DMS114 treated with DMSO at 0.1 percent for 48 hours (cell line): Measurements from ENCODE around the gene GATB.

ENCODE experiments used
- DNase-seq: peaks from one replicate; lab custom pipeline; 2025; ENCODE audit not compliant: unreplicated experiment; lab: John Stamatoyannopoulos, UW

GATB gene

GRCh38 chr4:151656058-151656457 is 104.7 kb downstream of the GATB start:
- no peak for DNase-seq

GRCh38 chr4:151653548-151653918 is 107.3 kb downstream of the GATB start:
- no peak for DNase-seq

GRCh38 chr4:151652841-151653547 is 107.8 kb downstream of the GATB start:
- DNase-seq = no peak

- DNase-seq = no peak
Observed at GRCh38 chr4:151651496-151651895, 109.3 kb downstream of the GATB start.

GRCh38 chr4:151649479-151649878 is 111.3 kb downstream of the GATB start:
- no peak for DNase-seq

GRCh38 chr4:151646322-151646721 is 114.5 kb downstream of the GATB start:
- DNase-seq = no peak

- no peak for DNase-seq
Observed at GRCh38 chr4:151644622-151645021, 116.2 kb downstream of the GATB start.

GRCh38 chr4:151643564-151643963 is 117.2 kb downstream of the GATB start:
- DNase-seq = no peak

GRCh38 chr4:151641983-151642382 is 118.8 kb downstream of the GATB start:
- no peak for DNase-seq

GRCh38 chr4:151641167-151641566 is 119.6 kb downstream of the GATB start:
- no peak for DNase-seq

- DNase-seq = no peak
Observed at GRCh38 chr4:151640381-151640780, 120.4 kb downstream of the GATB start.

- DNase-seq = no peak
Observed at GRCh38 chr4:151638295-151638858, 122.4 kb downstream of the GATB start.

GRCh38 chr4:151631349-151631748 is 129.5 kb downstream of the GATB start:
- no peak for DNase-seq

GRCh38 chr4:151629097-151629783 is 131.6 kb downstream of the GATB start:
- DNase-seq = no peak

GRCh38 chr4:151628001-151628608 is 132.7 kb downstream of the GATB start:
- no peak for DNase-seq

GRCh38 chr4:151627491-151627890 is 133.3 kb downstream of the GATB start:
- DNase-seq = no peak

GRCh38 chr4:151626751-151627150 is 134.1 kb downstream of the GATB start:
- no peak for DNase-seq

GRCh38 chr4:151626228-151626627 is 134.6 kb downstream of the GATB start:
- no peak for DNase-seq

GRCh38 chr4:151624626-151625565 is 135.9 kb downstream of the GATB start:
- no peak for DNase-seq
